ENCODE measurements around the gene PXDN.

Gene PXDN

DNA sequence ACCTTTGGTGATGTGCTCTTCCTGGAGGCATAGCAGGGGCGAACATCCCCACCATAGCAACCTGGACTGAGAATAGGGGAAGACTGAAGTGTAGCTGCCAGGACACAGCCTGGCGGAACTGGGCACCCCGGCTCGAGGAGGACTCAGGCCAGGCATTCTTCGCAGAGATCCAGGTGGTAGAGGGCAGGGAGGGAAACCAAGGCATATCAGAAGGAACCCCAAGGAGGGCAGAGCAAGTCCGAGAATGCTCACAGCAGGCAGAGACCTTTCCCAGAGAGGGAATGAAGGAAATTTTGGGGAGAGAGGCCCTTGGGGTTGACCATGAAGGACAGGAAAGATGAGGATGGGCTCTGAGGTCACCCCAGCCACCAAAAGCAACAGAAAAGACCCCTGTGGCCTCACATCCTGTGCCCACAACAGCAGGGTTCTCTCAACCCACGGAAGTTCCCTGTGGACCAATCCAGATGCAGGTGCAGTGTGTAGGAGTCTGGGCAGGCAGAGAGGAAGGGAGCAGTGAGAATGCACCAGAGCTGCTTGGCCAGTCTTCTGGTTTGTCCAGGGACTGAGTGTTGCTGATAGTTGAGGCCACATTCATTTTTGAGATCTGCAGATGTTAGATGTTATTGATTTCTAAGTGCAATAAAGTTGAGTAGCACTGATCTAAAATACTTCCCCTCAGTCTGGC, 136.9 kb downstream of the PXDN start:
- DNase-seq: no peak

- no peak for DNase-seq
Observed at GRCh38 chr2:1606421-1607235, 137.7 kb downstream of the PXDN start.

DNA sequence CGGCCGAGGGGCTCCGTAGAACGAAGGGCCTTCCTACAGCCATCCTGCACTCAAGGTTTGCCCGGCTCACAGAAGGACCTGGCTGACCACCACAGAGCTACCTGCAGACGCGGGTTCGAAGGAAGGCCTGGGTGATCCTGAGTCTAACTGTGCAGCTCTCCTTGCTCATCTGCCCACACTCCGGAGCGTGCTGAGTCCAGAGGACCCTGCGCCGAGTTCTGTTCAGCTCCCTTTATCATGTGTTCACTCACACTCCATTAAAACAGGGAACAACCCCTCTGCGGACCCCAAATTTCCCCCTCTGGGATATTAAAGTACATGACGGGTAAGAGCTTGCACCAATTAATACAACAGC, 138.3 kb downstream of the PXDN start:
- no peak for DNase-seq

DNA sequence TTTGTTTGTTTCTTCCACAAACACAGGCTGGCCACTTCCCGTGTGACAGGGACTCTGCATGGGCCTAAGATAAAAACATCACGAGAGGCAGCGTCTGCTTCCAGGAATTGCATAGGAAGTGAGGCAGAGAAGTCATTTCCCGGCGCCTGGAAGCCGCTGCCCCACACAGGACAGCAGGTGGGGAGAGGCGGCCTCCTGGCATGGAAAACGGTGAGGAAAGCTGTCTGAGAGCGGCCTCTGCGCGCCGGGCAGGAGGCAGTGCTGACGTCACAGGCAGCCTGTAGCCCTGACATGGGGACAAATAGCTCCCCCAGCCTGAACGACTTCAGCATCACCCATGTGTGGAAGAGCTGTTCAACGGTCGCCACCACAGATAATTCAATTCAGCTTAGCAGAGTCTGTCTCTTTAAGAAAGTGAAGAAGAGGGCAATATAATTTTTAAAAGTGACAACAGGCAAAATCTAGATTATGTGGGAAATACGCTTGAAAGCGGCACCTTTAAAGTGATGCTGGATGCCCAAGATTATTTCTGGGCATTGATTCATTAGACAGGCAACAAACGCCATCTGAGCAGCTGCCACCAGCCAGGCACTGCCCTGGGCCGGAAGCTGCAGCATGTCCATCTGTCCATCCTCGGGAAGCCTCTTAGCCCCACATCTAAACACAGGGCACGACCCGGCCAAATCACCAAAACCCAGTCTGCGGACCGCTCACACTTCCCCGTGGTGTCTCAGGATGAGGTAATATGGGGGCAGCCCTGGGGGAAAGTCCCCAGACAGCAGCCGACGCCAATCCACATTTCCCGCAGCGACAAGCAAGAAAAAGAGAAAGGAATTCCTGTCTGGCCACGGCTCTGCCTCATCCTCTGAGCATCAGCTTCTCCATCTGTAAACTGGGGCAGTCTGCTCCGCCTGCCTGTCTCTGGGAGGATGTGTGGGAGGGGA, 138.9 kb downstream of the PXDN start:
- DNase-seq: no peak

DNA sequence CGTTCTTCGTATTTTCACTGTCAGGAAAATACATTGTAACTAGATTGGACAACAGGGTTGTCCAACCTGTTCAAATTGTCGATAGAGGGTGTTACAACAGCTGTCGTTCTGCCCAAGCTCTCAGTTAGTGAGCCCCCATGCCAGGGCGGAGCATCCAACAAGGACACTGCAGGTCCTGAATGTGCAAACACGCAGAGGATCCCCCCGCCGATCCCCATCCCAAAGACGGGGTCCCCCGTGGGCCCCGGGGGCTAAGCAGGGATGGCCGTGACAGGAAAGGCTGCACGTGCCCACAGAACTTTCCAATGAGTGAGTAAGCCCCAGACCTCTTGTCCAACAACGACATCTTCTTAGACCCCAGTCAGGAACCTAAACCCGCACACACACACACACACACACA, 140.8 kb downstream of the PXDN start:
- no peak for DNase-seq

DNA sequence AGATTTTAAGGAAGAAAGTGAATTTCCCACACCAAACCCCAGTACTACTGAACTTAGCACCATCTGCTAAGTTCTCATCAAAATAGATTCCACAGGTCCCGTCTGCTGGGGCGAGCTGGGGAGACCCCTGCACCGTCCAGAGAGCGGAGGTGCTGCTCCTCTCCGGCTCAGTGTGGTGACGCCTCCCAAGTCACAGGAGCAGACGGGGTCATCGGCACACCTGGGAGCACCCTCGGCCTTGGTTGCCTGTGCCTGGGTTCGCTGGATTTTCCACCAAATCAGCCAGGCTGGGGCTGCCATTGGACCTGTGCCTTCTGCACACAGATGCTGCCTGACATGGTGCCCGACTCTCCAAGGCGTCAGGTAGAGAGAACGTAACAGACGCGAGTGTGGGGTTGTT, 141.3 kb downstream of the PXDN start:
- no peak for DNase-seq

- no peak for DNase-seq
Observed at GRCh38 chr2:1602278-1603010, 141.9 kb downstream of the PXDN start.

DNA sequence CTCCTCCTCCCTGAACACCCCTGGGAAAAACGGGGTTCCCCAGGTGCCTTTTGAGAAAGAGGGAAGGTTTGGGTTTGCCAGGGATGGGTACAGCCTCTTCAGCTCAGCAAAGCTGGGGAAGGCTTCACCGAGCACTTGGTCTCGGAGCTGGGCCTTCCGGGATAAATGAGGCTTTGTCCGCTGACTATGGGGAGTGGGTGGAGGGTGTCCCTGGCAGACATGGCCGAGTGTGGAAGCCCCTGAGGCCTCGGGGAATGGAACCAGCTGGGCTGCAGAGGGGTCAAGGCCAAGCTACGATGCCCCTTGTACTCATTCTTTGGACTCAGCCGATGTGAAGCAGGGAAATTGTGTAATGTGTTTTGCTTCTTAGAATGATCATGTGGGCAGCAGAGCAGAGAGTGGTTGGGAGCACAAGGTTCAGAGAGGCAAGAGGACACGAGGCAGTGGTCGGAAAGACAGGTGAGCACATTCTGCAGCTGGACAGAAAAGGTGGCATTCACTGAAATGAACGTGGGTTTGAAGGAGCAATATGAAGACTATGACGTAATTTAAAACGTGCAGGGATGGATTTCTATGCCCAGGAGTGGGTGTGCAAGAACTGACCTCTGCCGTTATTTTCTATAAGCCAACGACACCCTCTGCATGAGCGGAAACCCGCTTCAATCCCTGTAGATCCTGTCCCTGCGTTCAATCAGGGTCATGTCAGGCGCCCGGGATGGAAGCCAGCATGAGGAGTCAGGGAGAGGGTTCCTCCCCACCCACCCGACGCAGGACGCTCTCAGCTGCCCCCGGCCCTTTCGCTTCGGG, 142.6 kb downstream of the PXDN start:
- no peak for DNase-seq

DNA sequence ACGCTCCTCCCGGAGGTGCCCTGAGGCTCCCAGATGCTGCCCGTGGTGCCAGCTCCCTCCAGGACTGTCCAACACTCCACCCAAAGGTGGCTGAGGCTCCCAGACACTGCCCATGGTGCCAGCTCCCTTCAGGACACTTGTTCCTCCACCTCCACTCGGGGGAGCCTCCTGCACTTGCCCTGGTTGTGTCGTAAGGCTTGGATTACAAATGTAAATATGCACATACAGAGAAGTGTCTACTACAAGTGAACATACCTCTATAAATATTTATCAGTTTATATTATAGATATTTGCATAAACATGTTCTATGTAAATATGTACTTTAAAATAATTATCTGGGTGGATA, 143.3 kb downstream of the PXDN start:
- DNase-seq: no peak

DNA sequence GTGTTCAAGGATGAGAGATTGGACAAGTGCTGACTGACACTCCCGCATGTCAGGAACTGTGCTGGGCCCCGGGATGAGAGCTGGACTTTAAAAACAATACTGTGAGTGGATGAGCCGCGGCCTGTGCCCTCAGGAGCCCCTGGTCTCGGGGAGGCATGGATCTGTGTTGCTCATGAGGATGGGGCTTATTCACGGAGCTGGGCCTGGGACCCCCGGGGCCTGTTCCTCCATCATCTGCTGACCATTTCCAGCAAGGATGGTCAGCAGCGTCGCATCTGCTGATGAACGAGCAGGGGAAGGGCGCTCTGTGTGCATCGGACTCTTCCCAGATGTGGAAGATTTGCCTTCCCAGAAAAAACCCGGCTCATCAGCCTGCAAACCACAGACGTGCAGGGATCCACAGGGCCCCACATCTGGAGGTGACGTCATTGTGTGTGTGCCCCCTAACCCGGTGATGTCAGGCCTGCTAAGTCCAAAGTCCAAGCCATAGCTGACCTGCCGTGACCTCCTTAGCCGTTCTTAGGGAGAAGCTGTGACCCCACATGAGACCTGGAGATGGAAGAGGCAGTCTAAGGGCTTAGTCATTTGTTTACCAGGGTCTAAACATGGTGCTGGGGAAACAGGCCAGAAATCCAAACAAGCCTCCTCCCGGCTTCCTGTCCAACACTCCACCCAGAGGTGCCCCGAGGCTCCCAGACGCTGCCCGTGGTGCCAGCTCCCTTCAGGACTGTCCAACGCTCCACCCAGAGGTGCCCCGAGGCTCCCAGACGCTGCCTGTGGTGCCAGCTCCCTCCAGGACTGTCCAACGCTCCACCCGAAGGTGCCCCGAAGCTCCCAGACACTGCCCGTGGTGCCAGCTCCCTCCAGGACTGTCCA, 143.9 kb downstream of the PXDN start:
- no peak for DNase-seq

DNA sequence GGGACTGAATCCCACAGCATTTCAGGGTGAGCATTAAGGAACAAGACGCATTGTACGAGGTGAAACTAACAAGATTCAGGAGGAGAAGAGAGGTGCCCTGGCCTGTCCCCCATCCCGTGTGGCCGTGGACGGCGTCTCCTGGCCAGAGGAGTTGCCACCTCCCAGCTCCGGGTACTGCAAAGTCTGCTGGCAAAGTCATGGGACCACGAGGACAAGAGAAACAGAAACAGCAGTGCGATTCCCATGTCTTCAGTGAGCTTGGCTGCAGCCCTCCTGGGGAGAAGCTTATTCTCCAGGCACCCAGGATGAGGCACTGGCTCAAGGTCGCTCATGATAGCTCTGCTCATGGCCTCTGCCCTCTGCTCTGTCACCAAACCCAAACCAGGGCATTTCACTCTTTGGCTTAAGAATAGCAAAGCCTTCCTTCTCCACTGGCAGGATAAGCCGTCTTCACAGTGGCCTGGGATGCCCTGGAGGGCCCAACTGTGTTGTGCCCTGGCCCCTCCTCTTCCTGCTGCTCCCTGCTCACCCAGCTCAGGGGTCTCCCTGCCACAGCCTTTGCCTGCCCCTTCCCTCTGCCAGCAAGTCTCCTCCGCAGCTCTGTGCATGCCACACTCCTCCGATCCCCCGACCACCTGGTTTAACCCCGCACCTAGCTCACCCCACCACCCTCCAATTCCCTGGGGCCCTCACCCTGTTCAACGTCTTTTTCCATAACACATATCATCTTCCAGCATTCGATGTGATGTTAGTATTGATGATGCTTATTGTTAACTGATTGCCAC, 144.8 kb downstream of the PXDN start:
- DNase-seq: no peak

DNA sequence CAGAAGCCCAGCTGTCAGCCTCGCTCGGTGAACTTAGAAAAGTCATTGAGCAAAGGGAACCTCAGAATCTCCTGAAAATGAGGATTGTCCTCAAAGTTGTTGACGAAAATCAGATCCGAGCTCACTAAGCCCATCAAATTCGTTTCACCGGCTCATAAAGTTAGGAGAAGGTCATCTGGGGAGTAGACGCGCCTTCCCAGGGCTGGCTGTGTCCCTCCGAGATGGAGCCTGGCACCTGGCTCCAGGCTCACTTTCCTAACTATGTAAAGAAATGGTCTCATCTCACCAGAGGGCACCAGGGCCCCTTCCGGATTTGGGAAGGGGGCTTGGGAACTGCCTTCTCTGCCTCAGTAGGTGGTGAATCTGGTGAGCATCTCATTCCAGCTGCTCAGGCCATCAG, 145.5 kb downstream of the PXDN start:
- no peak for DNase-seq

- DNase-seq: no peak
Observed at GRCh38 chr2:1598041-1598710, 146.1 kb downstream of the PXDN start.

DNA sequence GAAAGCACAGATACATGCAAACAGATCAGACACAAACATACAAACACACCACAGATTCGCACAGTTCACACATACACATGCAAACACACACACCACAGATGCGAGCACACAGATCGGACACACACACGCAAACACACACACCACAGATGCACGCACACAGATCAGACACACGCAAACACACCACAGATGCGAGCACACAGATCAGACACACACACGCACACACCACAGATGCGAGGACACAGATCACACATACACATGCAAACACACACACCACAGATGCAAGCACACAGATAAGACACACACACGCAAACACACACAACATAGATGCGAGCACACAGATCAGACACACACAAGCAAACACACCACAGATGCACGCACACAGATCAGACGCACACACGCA, 149.0 kb downstream of the PXDN start:
- no peak for DNase-seq

- DNase-seq: no peak
Observed at GRCh38 chr2:1594373-1595171, 149.7 kb downstream of the PXDN start.

- no peak for DNase-seq
Observed at GRCh38 chr2:1594123-1594372, 150.3 kb downstream of the PXDN start.

- DNase-seq: no peak
Observed at GRCh38 chr2:1593371-1594122, 150.8 kb downstream of the PXDN start.
